Esophagus squamous epithelium (tissue), 4 donors: ENCODE results near the gene GET4.

ENCODE experiments used
- CTCF ChIP-seq, 6 experiments: fragments of 450-650 bp in 4 of 6; fragments of 200-600 bp in 2 of 6; sonication (generic) in 2 of 6; IDR thresholded peaks; one replicate each; pipeline ENCODE4 v1.5.1; 2016 to 2019; ENCODE audit warnings: antibody characterized with exemption in 6 of 6, mild to moderate bottlenecking in 4 of 6, moderate library complexity in 4 of 6
- POLR2A ChIP-seq, 4 donors: fragments of 450-650 bp; IDR thresholded peaks; one replicate each; pipeline ENCODE4 v1.6.1; 2017; ENCODE audit warnings: antibody characterized with exemption in 4 of 4, mild to moderate bottlenecking in 4 of 4, moderate library complexity in 3 of 4

DNA sequence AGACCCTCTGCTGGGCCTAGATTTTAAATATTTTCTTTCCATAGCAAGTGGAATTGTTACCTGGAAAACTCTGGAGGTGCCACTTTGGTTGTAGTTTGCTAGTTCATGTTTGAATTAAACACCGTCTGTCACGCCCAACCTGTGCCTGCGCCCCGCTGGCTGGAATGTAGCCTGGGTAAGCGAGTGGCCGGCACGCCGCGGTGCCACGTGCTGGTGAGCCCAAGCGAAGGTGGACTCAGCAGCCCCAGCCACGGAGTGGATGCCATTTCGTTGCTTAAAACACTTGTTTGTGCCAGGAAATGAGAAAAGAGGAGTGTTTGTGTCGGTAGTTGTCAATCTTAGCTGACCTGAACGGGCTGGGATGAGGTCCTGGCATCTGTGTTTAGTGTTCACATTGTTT is 2.7 kb downstream of the GET4 start:
- TF ChIP-seq CTCF (IDR thresholded peaks at IDR 0.05) (no peak), POLR2A (IDR thresholded peaks at IDR 0.05) (no peak)
